Measurements from ENCODE around the gene IMMP2L.

IMMP2L gene

GRCh38 chr7:111439977-111440376 is 122.3 kb downstream of the IMMP2L start:
- Histone ChIP-seq H3K36me3 (ENCODE audit: low read length) (no peaks in the 10 kb centered on the region), H3F3A (ENCODE audit: insufficient read depth) (no peaks in the 10 kb centered on the region), H3K9me3 (ENCODE audit: insufficient read depth, low read length) (no peaks in the 10 kb centered on the region; the same call in 1 of the 2 replicates), H4K20me1 (ENCODE audit: low read depth, low read length) (no peaks in the 10 kb centered on the region), H3K27me3 (ENCODE audit: low read length) (no peaks in the 10 kb centered on the region), H3K27ac (ENCODE audit: low read depth, low read length) (no peak overlapping the region), H3K4me2 (ENCODE audit: low read depth, low read length, poor library complexity, severe bottlenecking) (no peak overlapping the region), H2AFZ (ENCODE audit: low read depth, low read length, severe bottlenecking) (no peak overlapping the region), H3K9ac (ENCODE audit: low read length) (no peak overlapping the region), H3K9me2 (replicated peaks; ENCODE audit: insufficient read depth, low read length) (no peaks in the 10 kb centered on the region), H3K79me2 (ENCODE audit: insufficient read depth, low read length) (no peaks in the 10 kb centered on the region), H3K4me3 (ENCODE audit: insufficient read depth, low read length, poor library complexity, severe bottlenecking) (no peak overlapping the region)
- TF ChIP-seq CTCF (IDR thresholded peaks at IDR 0.05; ENCODE audit: insufficient read depth, low read length, poor library complexity, severe bottlenecking): no peak

GRCh38 chr7:111438369-111439289 is 123.7 kb downstream of the IMMP2L start:
- Histone ChIP-seq H3F3A (ENCODE audit: insufficient read depth) (no peaks in the 10 kb centered on the region), H3K4me2 (ENCODE audit: low read depth, low read length, poor library complexity, severe bottlenecking) (no peak overlapping the region), H3K9me3 (ENCODE audit: insufficient read depth, low read length) (peaks cover 7% of the 10 kb centered on the region; the same call in 1 of the 2 replicates), H3K9ac (ENCODE audit: low read length) (no peak overlapping the region), H2AFZ (ENCODE audit: low read depth, low read length, severe bottlenecking) (no peak overlapping the region), H3K4me3 (ENCODE audit: insufficient read depth, low read length, poor library complexity, severe bottlenecking) (no peak overlapping the region), H4K20me1 (ENCODE audit: low read depth, low read length) (no peaks in the 10 kb centered on the region), H3K79me2 (ENCODE audit: insufficient read depth, low read length) (no peaks in the 10 kb centered on the region), H3K27me3 (ENCODE audit: low read length) (no peaks in the 10 kb centered on the region), H3K36me3 (ENCODE audit: low read length) (no peaks in the 10 kb centered on the region; the same call in 1 of the 2 replicates), H3K27ac (ENCODE audit: low read depth, low read length) (no peak overlapping the region), H3K9me2 (replicated peaks; ENCODE audit: insufficient read depth, low read length) (no peaks in the 10 kb centered on the region)
- TF ChIP-seq EZH2phosphoT487 (conservative IDR thresholded peaks at IDR 0.05; ENCODE audit: low read length): no peak
- TF ChIP-seq CTCF (IDR thresholded peaks at IDR 0.05; ENCODE audit: insufficient read depth, low read length, poor library complexity, severe bottlenecking): no peak

- Histone ChIP-seq H3K79me2 (ENCODE audit: insufficient read depth, low read length) (no peaks in the 10 kb centered on the region), H3K9me3 (ENCODE audit: insufficient read depth, low read length) (peaks cover 10% of the 10 kb centered on the region; the same call in 1 of the 2 replicates), H3K9ac (ENCODE audit: low read length) (no peak overlapping the region), H3K4me2 (ENCODE audit: low read depth, low read length, poor library complexity, severe bottlenecking) (no peak overlapping the region), H3K27ac (ENCODE audit: low read depth, low read length) (no peak overlapping the region), H3K4me3 (ENCODE audit: insufficient read depth, low read length, poor library complexity, severe bottlenecking) (no peak overlapping the region), H4K20me1 (ENCODE audit: low read depth, low read length) (no peaks in the 10 kb centered on the region), H2AFZ (ENCODE audit: low read depth, low read length, severe bottlenecking) (no peak overlapping the region), H3K9me2 (replicated peaks; ENCODE audit: insufficient read depth, low read length) (no peaks in the 10 kb centered on the region), H3K36me3 (ENCODE audit: low read length) (no peaks in the 10 kb centered on the region; the same call in 1 of the 2 replicates), H3K27me3 (ENCODE audit: low read length) (no peaks in the 10 kb centered on the region), H3F3A (ENCODE audit: insufficient read depth) (no peaks in the 10 kb centered on the region)
- TF ChIP-seq CTCF (IDR thresholded peaks at IDR 0.05; ENCODE audit: insufficient read depth, low read length, poor library complexity, severe bottlenecking) (no peak), EZH2phosphoT487 (conservative IDR thresholded peaks at IDR 0.05; ENCODE audit: low read length) (no peak)
These were observed 124.6 kb downstream of the IMMP2L start for GRCh38 chr7:111437736-111438135.

All from SU-DHL-6 (cell line).